Spleen (tissue), 7 donors: ENCODE data around the gene NELFE.
"Not testable (repeated sequence)": the region's sequence is repeated elsewhere in the genome, so short reads cannot be mapped to it uniquely, and the experiment has no call there.

ENCODE experiments used
- CTCF ChIP-seq, 11 experiments: fragments of 200-600 bp in 7 of 11; fragments of 450-650 bp in 4 of 11; sonication (generic) in 4 of 11; IDR thresholded peaks in 8 of 11; conservative IDR thresholded peaks in 3 of 11; 1 replicate in 7 of 11; 2 replicates in 4 of 11; pipeline versions ENCODE4 v1.4.0 to v1.8.0; 2016 to 2021; ENCODE audit warnings: antibody characterized with exemption in 11 of 11, inconsistent platforms in 4 of 11, mild to moderate bottlenecking in 1 of 11
- POLR2A ChIP-seq, 3 donors: fragments of 450-650 bp; IDR thresholded peaks; one replicate each; pipeline ENCODE4 v1.5.1; 2017; ENCODE audit warnings: antibody characterized with exemption in 3 of 3, mild to moderate bottlenecking in 1 of 3
- donor health status: DM: no; HTN: no; CAD: no; lungs with moderate emphysema.
- donor health status: DM: no; HTN: no; CAD: no.
- donor health status: DM: no; HTN: no; CAD: no.

GRCh38 chr6:31996385-31996784 lies 37.6 kb upstream of the NELFE start:
- TF ChIP-seq CTCF (IDR thresholded peaks at IDR 0.05 in 8 of 11, conservative IDR thresholded peaks at IDR 0.05 in 3 of 11); POLR2A (IDR thresholded peaks at IDR 0.05): not testable (repeated sequence)
